K562 (cell line): ENCODE measurements around the gene OSBP2. TPM values are rescaled to one million over a fixed set of nuclear protein-coding genes. Genes with fewer than 3 reads are reported as not detected.
"Not testable (repeated sequence)": the region's sequence is repeated elsewhere in the genome, so short reads cannot be mapped to it uniquely, and the experiment has no call there.

Experiments used
- ATAC-seq: fragments of 200-7000 bp; cut with Tn5 transposase; 3 replicates; pipeline ENCODE4 v1.9.1; 2020; ENCODE audit warnings: moderate library complexity
- BruUV-seq: library from RNA; stranded (reverse); fragments of 400-500 nt; replicated peaks from 2 replicates; lab custom pipeline; 2021; lab: Mats Ljungman, UMichigan
- CTCF ChIA-PET: fragments of 300-600 bp; formaldehyde crosslinking; extraction: SDS; loops from one replicate; lab custom pipeline; 2021; ENCODE audit warnings: low intra/inter-chr PET ratio; lab: Yijun Ruan, JAX
- POLR2A ChIA-PET: fragments of 300-600, 350-650 bp; sonication (Branson Sonifier 250); formaldehyde crosslinking; extraction: SDS; loops from one replicate; lab custom pipeline; 2021; ENCODE audit warnings: antibody characterized with exemption, inconsistent platforms; lab: Yijun Ruan, JAX
- DNase-seq, 4 experiments: peaks; one replicate each; pipeline versions ENCODE4 v3.0.0 to v3.0.0-alpha.2; 2011 to 2018; ENCODE audit warnings: low spot score in 3 of 4, mixed read lengths in 3 of 4; ENCODE audit errors: extremely low read depth in 1 of 4
- FAIRE-seq: peaks from 2 replicates; lab custom pipeline; 2011; peaks lifted over from hg19 to GRCh38; lab: Jason Lieb, UNC
- H2AFZ ChIP-seq: 2 replicates; pipeline ENCODE4 v1.6.0; 2011; ENCODE audit warnings: low read depth, low read length, control low read depth, inconsistent platforms
- H3K27ac ChIP-seq: fragments of 200-600 bp; 3 replicates; pipeline ENCODE4 v1.8.0; 2011; ENCODE audit warnings: low read depth, mild to moderate bottlenecking, control low read depth, inconsistent platforms, low read length, moderate library complexity, mixed read lengths; ENCODE audit errors: extremely low read depth
- H3K27me3 ChIP-seq, 2 experiments: fragments of 300-600 bp in 1 of 2; 2 replicates in 1 of 2; 3 replicates in 1 of 2; pipeline versions ENCODE4 v1.6.0 to v1.8.0; 2011; ENCODE audit warnings: inconsistent platforms in 2 of 2, low read length in 2 of 2, mild to moderate bottlenecking in 1 of 2, mixed read lengths in 1 of 2, moderate library complexity in 1 of 2; ENCODE audit not compliant: control insufficient read depth in 2 of 2, insufficient read depth in 2 of 2
- H3K36me3 ChIP-seq: fragments of 300-600 bp; 3 replicates; pipeline ENCODE4 v1.8.0; 2011; ENCODE audit warnings: mild to moderate bottlenecking, low read length, inconsistent platforms; ENCODE audit not compliant: control insufficient read depth, insufficient read depth
- H3K4me1 ChIP-seq, 2 experiments: fragments of 200-600 bp in 1 of 2; replicated peaks in 1 of 2; 2 replicates in 1 of 2; 3 replicates in 1 of 2; pipeline versions ENCODE4 v1.5.1 to v1.8.0; 2011; ENCODE audit warnings: inconsistent platforms in 2 of 2, low read length in 2 of 2, mild to moderate bottlenecking in 1 of 2, mixed read lengths in 1 of 2, moderate library complexity in 1 of 2; ENCODE audit not compliant: control insufficient read depth in 2 of 2, insufficient read depth in 2 of 2
- H3K4me2 ChIP-seq: 2 replicates; pipeline ENCODE4 v1.6.1; 2011; ENCODE audit warnings: low read length, control low read depth, inconsistent platforms, mixed read lengths; ENCODE audit not compliant: insufficient read depth
- H3K4me3 ChIP-seq: fragments of 200-600 bp; sonication (generic), shearing (Covaris generic); 2 replicates; pipeline ENCODE4 v1.5.1; 2016; ENCODE audit warnings: control low read depth, inconsistent platforms
- H3K79me2 ChIP-seq: fragments of 200-600 bp; 3 replicates; pipeline ENCODE4 v1.8.0; 2011; ENCODE audit warnings: low read length, inconsistent platforms; ENCODE audit not compliant: control insufficient read depth, insufficient read depth
- H3K9ac ChIP-seq, 2 experiments: 2 replicates each; pipeline versions ENCODE4 v1.6.0 to v1.6.1; 2011; ENCODE audit warnings: low read depth in 2 of 2, low read length in 2 of 2, control low read depth in 1 of 2, inconsistent platforms in 1 of 2, mild to moderate bottlenecking in 1 of 2, mixed read lengths in 1 of 2; ENCODE audit not compliant: insufficient read depth in 1 of 2
- H3K9me1 ChIP-seq: one replicate; pipeline ENCODE4 v1.6.0; 2011; ENCODE audit warnings: inconsistent platforms, mild to moderate bottlenecking, low read length, moderate library complexity; ENCODE audit not compliant: control insufficient read depth, insufficient read depth
- H3K9me3 ChIP-seq: replicated peaks from 2 replicates; pipeline ENCODE4 v1.5.1; 2011; ENCODE audit warnings: low read depth, low read length, inconsistent platforms; ENCODE audit not compliant: control insufficient read depth, insufficient read depth
- H4K20me1 ChIP-seq: replicated peaks from 2 replicates; pipeline ENCODE4 v1.6.1; 2011; ENCODE audit warnings: low read length, inconsistent platforms, mixed read lengths; ENCODE audit not compliant: control insufficient read depth, insufficient read depth
- ARID1B ChIP-seq: fragments of 450-650 bp; IDR thresholded peaks from 2 replicates; pipeline ENCODE4 v1.6.1; 2016; ENCODE audit warnings: antibody characterized with exemption, mild to moderate bottlenecking, inconsistent platforms
- FOSL1 ChIP-seq: fragments of 200-800 bp; sonication (Bioruptor generic); conservative IDR thresholded peaks from 2 replicates; pipeline ENCODE4 v1.6.1; 2016; ENCODE audit warnings: missing genetic modification characterization, missing compliant biosample characterization
- JUND ChIP-seq, 2 experiments: IDR thresholded peaks; 2 replicates in 1 of 2; 3 replicates in 1 of 2; pipeline ENCODE4 v1.6.1; 2011; ENCODE audit warnings: borderline replicate concordance in 2 of 2, low read depth in 2 of 2, low read length in 2 of 2, improper control_type of control experiment in 1 of 2, missing biosample characterization in 1 of 2, missing genetic modification characterization in 1 of 2, missing genetic modification reagents in 1 of 2
- MAFG ChIP-seq: fragments of 450-650 bp; conservative IDR thresholded peaks from 2 replicates; pipeline ENCODE4 v1.6.1; 2016; ENCODE audit warnings: missing genetic modification characterization, missing compliant biosample characterization
- MAFK ChIP-seq: IDR thresholded peaks from 2 replicates; pipeline ENCODE4 v1.6.1; 2011; ENCODE audit warnings: low read length, improper control_type of control experiment
- NFYB ChIP-seq: IDR thresholded peaks from 2 replicates; pipeline ENCODE4 v1.6.1; 2011; ENCODE audit warnings: mild to moderate bottlenecking, moderate library complexity; ENCODE audit not compliant: insufficient read length; ENCODE audit errors: extremely low read depth
- SPI1 ChIP-seq: IDR thresholded peaks from 2 replicates; pipeline ENCODE4 v1.6.1; 2011; ENCODE audit warnings: low read depth, low read length, control low read depth, borderline replicate concordance
- ZFP30 ChIP-seq: fragments of 250-450 bp; sonication (Bioruptor Pico); IDR thresholded peaks from 2 replicates; pipeline ENCODE4 v1.8.0; 2022; ENCODE audit warnings: moderate library complexity, mild to moderate bottlenecking, inconsistent platforms, borderline replicate concordance
- ZFPM2 ChIP-seq: fragments of 250-450 bp; sonication (Bioruptor Pico); IDR thresholded peaks from 2 replicates; pipeline ENCODE4 v1.5.1; 2022; ENCODE audit warnings: mild to moderate bottlenecking
- WGBS: fragments of 100-300 bp; shearing (Covaris generic); methylation state at CpG from one replicate; pipeline ENCODE4 v1.1.6; 2016; ENCODE audit warnings: low coverage, mixed read lengths; ENCODE audit not compliant: insufficient coverage; ENCODE audit errors: missing lambda C conversion rate; 5-methylcytosine and 5-hydroxymethylcytosine counted together
- in situ Hi-C: fragments of 300-500 bp; cut with MboI; formaldehyde crosslinking; loops from 4 replicates; pipeline ENCODE4 v1.15.0; 2018; ENCODE audit warnings: inconsistent platforms, mixed read lengths
- intact Hi-C: fragments of 100-400 bp; cut with micrococcal nuclease; formaldehyde crosslinking; loops from 2 replicates; pipeline ENCODE4 v1.14.2; 2022
- polyA plus RNA-seq, 8 experiments: library from polyadenylated mRNA; depleted of rRNA in 4 of 8; stranded (reverse) in 5 of 8; unstranded in 3 of 8; fragments of >200 nt; fragmentation: Nextera tagmentation in 2 of 8; fragmentation: Illumina TruSeq in 1 of 8; extraction: Ambion mirVana in 2 of 8; extraction: Trizol in 1 of 8; gene quantifications; 2 replicates each; pipeline versions ENCODE4 v1.2.1 to v1.2.3, GENCODE V29; 2011 to 2014; ENCODE audit warnings: inconsistent platforms in 1 of 8, missing spikeins in 1 of 8
- total RNA-seq, 7 experiments: library from RNA; depleted of rRNA in 6 of 7; stranded (reverse); fragments of >200 nt in 6 of 7; fragmentation: Illumina TruSeq in 2 of 7; extraction: Trizol in 2 of 7; gene quantifications; 2 replicates each; pipeline versions ENCODE4 v1.2.1 to v1.2.3, GENCODE V29; 2011 to 2021; ENCODE audit warnings: low replicate concordance in 1 of 7
- TF ChIP-seq, protein P1 (sequence below), 2 experiments: fragments of 450-650 bp in 1 of 2; sonication (generic) in 1 of 2; formaldehyde crosslinking in 1 of 2; IDR thresholded peaks in 1 of 2; conservative IDR thresholded peaks in 1 of 2; 2 replicates each; pipeline versions ENCODE4 v1.6.1 to v1.8.1; 2016 to 2023; ENCODE audit warnings: mild to moderate bottlenecking in 2 of 2, moderate library complexity in 2 of 2, inconsistent platforms in 1 of 2, missing genetic modification reagents in 1 of 2
- TF ChIP-seq, protein P2 (sequence below): fragments of 450-650 bp; IDR thresholded peaks from 2 replicates; pipeline ENCODE4 v1.6.1; 2016

OSBP2 gene
- total and polyA plus RNA-seq, 9 of the 15 experiments (the other 6 are each of a cell fraction or from before 2014, with no cell fraction given): 0.52 to 29.5 (median 21.6) TPM

DNA sequence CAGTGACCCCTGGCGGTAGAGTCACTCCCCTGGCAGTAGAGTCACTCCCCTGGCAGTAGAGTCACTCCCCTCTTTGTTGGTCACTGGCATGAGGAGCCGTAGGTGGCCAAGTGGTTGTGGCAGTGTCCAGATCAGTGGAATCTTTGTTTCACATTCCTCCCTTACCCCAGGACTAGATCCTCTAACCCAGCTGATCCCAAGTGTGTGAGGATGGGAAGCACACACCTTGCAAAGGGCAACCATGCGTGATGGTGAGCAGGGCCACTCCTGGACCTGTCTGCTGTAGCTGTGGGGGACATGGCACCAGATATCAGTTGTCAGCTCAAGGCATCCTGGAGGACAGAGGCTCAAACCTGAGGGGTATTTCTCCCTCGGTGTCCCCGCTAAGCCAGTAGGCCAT lies 37.8 kb downstream of the OSBP2 start (continued):
- no peak for TF ChIP-seq ZFPM2

DNA sequence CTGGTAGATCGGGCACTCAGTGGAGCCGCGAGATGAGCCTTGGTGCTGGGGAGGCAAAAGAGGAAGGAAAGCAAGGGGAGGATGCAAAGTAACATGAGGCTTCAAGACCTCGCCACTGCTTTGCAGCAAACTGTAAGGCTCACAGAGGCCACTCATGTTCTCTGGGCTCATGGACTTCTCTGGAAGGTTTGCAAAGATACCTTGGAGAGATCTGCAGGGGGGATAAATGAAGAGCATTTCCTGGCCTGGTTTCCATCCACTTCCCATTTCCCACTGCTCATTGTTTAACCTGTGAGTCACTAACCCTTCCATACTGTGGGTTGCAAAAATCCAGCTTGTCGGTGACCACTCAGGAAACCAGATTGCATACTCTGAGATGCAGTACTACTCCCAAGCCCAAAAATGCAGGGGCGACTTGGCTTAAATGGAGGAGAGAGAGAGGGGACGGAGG lies 38.5 kb downstream of the OSBP2 start:
- Histone ChIP-seq H3K36me3 (no peaks in the 10 kb centered on the region), H3K79me2 (no peaks in the 10 kb centered on the region), H3K4me1 (peaks cover 5 to 7% of the 10 kb centered on the region in 2 experiments; a peak in 3 of 5 replicates), H4K20me1 (no peaks in the 10 kb centered on the region), H2AFZ (0 out of 2 replicates have a peak overlapping the region, but pooled peaks have one; percentile 1), H3K4me2 (no peak overlapping the region), H3K9ac (no peak overlapping the region; a peak in 1 of 4 replicates), H3K4me3 (no peak overlapping the region), H3K27me3 (no peaks in the 10 kb centered on the region), H3K9me3 (no peaks in the 10 kb centered on the region), H3K27ac (no peak overlapping the region), H3K9me1 (no peaks in the 10 kb centered on the region)
- intact Hi-C loops: no loop called here
- TF ChIP-seq SPI1 (peak; percentile 30; the same call in 1 of the 2 replicates), ZFP30 (CRISPR knock-in tag) (no peak)
- 54% methylated on average over 6 of the region's 7 CpGs for WGBS
- in situ Hi-C loops: no loop called here
- BruUV-seq: no TSS peak
- ChIA-PET POLR2A (no interaction called here), CTCF (no interaction called here)
- ATAC-seq: no peak
- no peak for FAIRE-seq
- DNase-seq: no peak

DNA sequence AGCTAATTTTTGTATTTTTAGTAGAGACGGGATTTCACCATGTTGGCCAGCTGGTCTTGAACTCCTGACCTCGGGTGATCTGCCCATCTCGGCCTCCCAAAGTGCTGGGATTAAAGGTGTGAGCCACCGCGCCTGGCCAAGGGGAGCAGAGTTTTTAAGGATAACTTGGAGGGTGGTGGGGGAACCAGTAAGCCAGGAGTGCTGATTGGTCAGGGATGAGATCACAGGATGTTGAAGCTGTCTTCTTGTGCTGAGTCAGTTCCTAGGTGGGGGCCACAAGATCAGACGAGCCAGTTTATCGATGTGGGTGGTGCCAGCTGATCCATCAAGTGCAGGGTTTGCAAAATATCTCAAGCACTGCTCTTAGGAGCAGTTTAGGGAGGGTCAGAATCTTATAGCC lies 45.3 kb downstream of the OSBP2 start:
- H3K9ac ChIP-seq, intact Hi-C loops, H3K9me3 ChIP-seq, BruUV-seq, in situ Hi-C loops, CTCF ChIA-PET, H3K9me1 ChIP-seq, H3K27me3 ChIP-seq, H4K20me1 ChIP-seq, H3K36me3 ChIP-seq, H3K4me3 ChIP-seq, H3K79me2 ChIP-seq: not testable (repeated sequence)
- 2% methylated on average over 6 of the region's 7 CpGs for WGBS
- peak; percentile 29 to 48 (median 33) for DNase-seq
- Histone ChIP-seq H3K4me2 (peak overlapping the region; percentile 25), H3K27ac (0 out of 3 replicates have a peak overlapping the region, but pooled peaks have one; percentile 15), H3K4me1 (peaks cover 7 to 13% of the 10 kb centered on the region in 2 experiments; a peak in 3 of 5 replicates), H2AFZ (peak overlapping the region; percentile 55; the same call in 1 of the 2 replicates)
- FAIRE-seq: peak; percentile 62
- ATAC-seq: peak; percentile 79
- POLR2A ChIA-PET: interaction anchor here (0.6 kb wide), 2 partner anchors 199 to 1381 kb away, joined by 3 read pairs; no protein-coding TSS in a partner anchor
- TF ChIP-seq NFYB (peak; percentile 28), MAFG (peak; percentile 72), FOSL1 (tag) (peak; percentile 29; the same call in 1 of the 2 replicates), MAFK (peak; percentile 60), ARID1B (peak; percentile 41), JUND (IDR thresholded peaks at IDR 0.05; ENCODE audit: borderline replicate concordance, low read depth, low read length) (peak; percentile 66; the same call in 1 of the 2 replicates), JUND (tag; IDR thresholded peaks at IDR 0.05; ENCODE audit: borderline replicate concordance, low read depth, low read length) (peak; percentile 58; the same call in 1 of the 3 replicates)
- TF ChIP-seq, protein P1, sequence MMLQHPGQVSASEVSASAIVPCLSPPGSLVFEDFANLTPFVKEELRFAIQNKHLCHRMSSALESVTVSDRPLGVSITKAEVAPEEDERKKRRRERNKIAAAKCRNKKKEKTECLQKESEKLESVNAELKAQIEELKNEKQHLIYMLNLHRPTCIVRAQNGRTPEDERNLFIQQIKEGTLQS (IDR thresholded peaks at IDR 0.05): peak; percentile 48
- TF ChIP-seq, protein P1 (CRISPR knock-in tag; conservative IDR thresholded peaks at IDR 0.05): not testable (repeated sequence)
- TF ChIP-seq, protein P2, sequence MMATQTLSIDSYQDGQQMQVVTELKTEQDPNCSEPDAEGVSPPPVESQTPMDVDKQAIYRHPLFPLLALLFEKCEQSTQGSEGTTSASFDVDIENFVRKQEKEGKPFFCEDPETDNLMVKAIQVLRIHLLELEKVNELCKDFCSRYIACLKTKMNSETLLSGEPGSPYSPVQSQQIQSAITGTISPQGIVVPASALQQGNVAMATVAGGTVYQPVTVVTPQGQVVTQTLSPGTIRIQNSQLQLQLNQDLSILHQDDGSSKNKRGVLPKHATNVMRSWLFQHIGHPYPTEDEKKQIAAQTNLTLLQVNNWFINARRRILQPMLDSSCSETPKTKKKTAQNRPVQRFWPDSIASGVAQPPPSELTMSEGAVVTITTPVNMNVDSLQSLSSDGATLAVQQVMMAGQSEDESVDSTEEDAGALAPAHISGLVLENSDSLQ: 0 out of 2 replicates have a peak, but pooled peaks have one; percentile 9
